Left ventricle myocardium inferior (tissue), 1 donor: ENCODE measurements around the gene OSBPL8. TPM values are rescaled to one million over a fixed set of nuclear protein-coding genes. Genes with fewer than 3 reads are reported as not detected.

Experiments used
- DNase-seq: peaks from one replicate; pipeline ENCODE4 v3.0.0-alpha.2; 2020
- H3K27ac ChIP-seq: fragments of 200-600 bp; replicated peaks from 2 replicates; pipeline ENCODE4 v1.8.0; 2021
- H3K27me3 ChIP-seq: fragments of 200-600 bp; 2 replicates; pipeline ENCODE4 v1.8.0; 2021; ENCODE audit warnings: low read depth
- H3K36me3 ChIP-seq: fragments of 200-600 bp; 2 replicates; pipeline ENCODE4 v1.8.0; 2021
- H3K4me1 ChIP-seq: fragments of 200-600 bp; 2 replicates; pipeline ENCODE4 v1.8.0; 2021
- H3K4me3 ChIP-seq: fragments of 200-600 bp; 2 replicates; pipeline ENCODE4 v1.8.0; 2021; ENCODE audit warnings: mild to moderate bottlenecking, moderate library complexity
- H3K9me3 ChIP-seq: fragments of 200-600 bp; replicated peaks from 2 replicates; pipeline ENCODE4 v1.8.0; 2021
- intact Hi-C: fragments of 100-400 bp; cut with micrococcal nuclease; formaldehyde crosslinking; loops from one replicate; pipeline ENCODE4 v1.11.0; 2022
- total RNA-seq: library from RNA; stranded (reverse); fragmentation: NEBNext Ultra II Directional; extraction: Animal tissue kit (Norgen Biotek cat#: 25700); gene quantifications from one replicate; pipeline ENCODE4 v1.2.1, GENCODE V29; 2021
- TF ChIP-seq, protein P1 (sequence below): fragments of 200-600 bp; IDR thresholded peaks from 2 replicates; pipeline ENCODE4 v1.8.0; 2021; ENCODE audit warnings: antibody characterized with exemption, mild to moderate bottlenecking, borderline replicate concordance
- donor health status: DM: no; HTN: yes; CAD: no; lungs with severe emphysema.

OSBPL8 gene
- total RNA-seq, 1 donor from 2014 or later, result 28.9 TPM

DNA sequence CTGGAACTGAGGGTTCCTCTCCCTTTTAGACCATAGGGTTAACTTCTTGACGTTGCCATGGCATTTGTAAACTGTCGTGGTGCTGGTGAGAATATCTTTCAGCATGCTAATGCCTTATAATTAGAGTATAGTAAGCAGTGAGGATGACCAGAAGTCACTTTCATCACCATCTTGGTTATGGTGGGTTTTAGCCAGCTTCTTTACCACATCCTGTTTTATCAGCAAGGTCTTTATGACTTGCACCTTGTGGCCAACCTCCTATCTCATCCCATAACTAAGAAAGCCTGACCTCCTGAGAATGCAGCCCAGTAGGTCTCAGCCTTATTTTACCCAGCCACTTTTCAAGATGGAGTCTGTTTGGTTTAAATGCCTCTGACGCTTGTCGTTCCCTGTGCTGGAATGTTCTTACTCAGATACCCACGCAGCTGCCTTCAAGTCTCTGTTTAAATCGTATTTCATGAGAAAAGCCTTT, 255.5 kb downstream of the OSBPL8 start:
- no peak overlapping the region for H3K4me3 ChIP-seq
- H3K27ac ChIP-seq, result no peak overlapping the region
- H3K27me3 ChIP-seq, result no peaks in the 10 kb centered on the region
- TF ChIP-seq, protein P1, sequence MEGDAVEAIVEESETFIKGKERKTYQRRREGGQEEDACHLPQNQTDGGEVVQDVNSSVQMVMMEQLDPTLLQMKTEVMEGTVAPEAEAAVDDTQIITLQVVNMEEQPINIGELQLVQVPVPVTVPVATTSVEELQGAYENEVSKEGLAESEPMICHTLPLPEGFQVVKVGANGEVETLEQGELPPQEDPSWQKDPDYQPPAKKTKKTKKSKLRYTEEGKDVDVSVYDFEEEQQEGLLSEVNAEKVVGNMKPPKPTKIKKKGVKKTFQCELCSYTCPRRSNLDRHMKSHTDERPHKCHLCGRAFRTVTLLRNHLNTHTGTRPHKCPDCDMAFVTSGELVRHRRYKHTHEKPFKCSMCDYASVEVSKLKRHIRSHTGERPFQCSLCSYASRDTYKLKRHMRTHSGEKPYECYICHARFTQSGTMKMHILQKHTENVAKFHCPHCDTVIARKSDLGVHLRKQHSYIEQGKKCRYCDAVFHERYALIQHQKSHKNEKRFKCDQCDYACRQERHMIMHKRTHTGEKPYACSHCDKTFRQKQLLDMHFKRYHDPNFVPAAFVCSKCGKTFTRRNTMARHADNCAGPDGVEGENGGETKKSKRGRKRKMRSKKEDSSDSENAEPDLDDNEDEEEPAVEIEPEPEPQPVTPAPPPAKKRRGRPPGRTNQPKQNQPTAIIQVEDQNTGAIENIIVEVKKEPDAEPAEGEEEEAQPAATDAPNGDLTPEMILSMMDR, result no peak
- H3K36me3 ChIP-seq, result no peaks in the 10 kb centered on the region
- no peaks in the 10 kb centered on the region for H3K4me1 ChIP-seq
- intact Hi-C loops, result no loop called here
- DNase-seq, result no peak
- H3K9me3 ChIP-seq, result no peaks in the 10 kb centered on the region

DNA sequence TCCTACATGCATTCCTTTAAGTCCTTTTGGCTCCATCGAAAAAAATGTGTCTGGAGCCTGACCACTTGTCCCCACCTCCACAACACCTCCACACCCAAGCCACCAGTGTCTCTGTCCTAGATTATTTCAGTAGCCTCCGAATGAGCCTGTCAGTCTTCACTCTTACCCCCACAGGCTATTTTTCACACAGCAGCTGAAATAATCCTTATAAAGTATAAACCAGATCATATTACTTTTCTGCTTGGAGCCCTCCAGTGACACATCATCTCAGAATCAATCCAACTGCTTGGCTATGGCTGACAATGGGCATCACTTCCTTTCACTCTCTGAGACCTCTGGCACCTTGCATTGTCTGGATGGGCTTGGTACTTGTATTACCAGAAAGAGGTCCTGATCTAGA, 256.2 kb downstream of the OSBPL8 start:
- no peaks in the 10 kb centered on the region for H3K4me1 ChIP-seq
- no peak for DNase-seq
- H3K36me3 ChIP-seq, result no peaks in the 10 kb centered on the region
- no peaks in the 10 kb centered on the region for H3K27me3 ChIP-seq
- intact Hi-C loops, result no loop called here
- TF ChIP-seq, protein P1, result no peak
- no peak overlapping the region for H3K27ac ChIP-seq
- H3K4me3 ChIP-seq, result no peak overlapping the region
- no peaks in the 10 kb centered on the region for H3K9me3 ChIP-seq

Other genes starting within 250 kb of the OSBPL8 start
- 8.8 TPM for gene BBS10, start 211.4 kb downstream of the OSBPL8 start, total RNA-seq
- gene ZDHHC17, start 204.3 kb upstream of the OSBPL8 start, total RNA-seq, result 17.0 TPM